GM12878 (cell line): ENCODE results near the gene FASN. TPM values are rescaled to one million over a fixed set of nuclear protein-coding genes. Genes with fewer than 3 reads are reported as not detected.

ENCODE experiments used
- CTCF ChIP-seq, 3 experiments: IDR thresholded peaks in 2 of 3; conservative IDR thresholded peaks in 1 of 3; 2 replicates each; pipeline ENCODE4 v1.5.1; 2011; ENCODE audit warnings: low read depth in 3 of 3, low read length in 3 of 3, mild to moderate bottlenecking in 3 of 3, control low read depth in 2 of 3, moderate library complexity in 2 of 3, inconsistent platforms in 1 of 3, mixed read lengths in 1 of 3; ENCODE audit not compliant: control insufficient read depth in 2 of 3, insufficient read depth in 1 of 3; ENCODE audit errors: extremely low read depth in 1 of 3
- E2F8 ChIP-seq: fragments of 450-650 bp; IDR thresholded peaks from 2 replicates; pipeline ENCODE4 v1.6.1; 2018; ENCODE audit warnings: mild to moderate bottlenecking, low read depth, moderate library complexity; ENCODE audit not compliant: partially characterized antibody
- ESRRA ChIP-seq: IDR thresholded peaks from 2 replicates; pipeline ENCODE4 v1.6.1; 2012; ENCODE audit warnings: mild to moderate bottlenecking, low read length, improper control_type of control experiment
- GATAD2B ChIP-seq: fragments of 450-650 bp; conservative IDR thresholded peaks from 2 replicates; pipeline ENCODE4 v1.6.1; 2017; ENCODE audit warnings: low read depth, mild to moderate bottlenecking, moderate library complexity
- LARP7 ChIP-seq: fragments of 450-650 bp; IDR thresholded peaks from 2 replicates; pipeline ENCODE4 v1.6.1; 2017; ENCODE audit warnings: mild to moderate bottlenecking
- NR2C1 ChIP-seq: fragments of 450-650 bp; IDR thresholded peaks from 2 replicates; pipeline ENCODE4 v1.6.1; 2017; ENCODE audit warnings: antibody characterized with exemption, mild to moderate bottlenecking, moderate library complexity
- PML ChIP-seq: IDR thresholded peaks from 2 replicates; pipeline ENCODE4 v1.6.1; 2012; ENCODE audit warnings: low read length, inconsistent platforms
- RELB ChIP-seq: fragments of 450-650 bp; IDR thresholded peaks from 2 replicates; pipeline ENCODE4 v1.6.1; 2017; ENCODE audit warnings: low read depth, mild to moderate bottlenecking, moderate library complexity
- TAF1 ChIP-seq: IDR thresholded peaks from 2 replicates; pipeline ENCODE4 v1.6.1; 2011; ENCODE audit warnings: mild to moderate bottlenecking, low read depth, low read length, borderline replicate concordance
- ZBED1 ChIP-seq: IDR thresholded peaks from 2 replicates; pipeline ENCODE4 v1.6.1; 2016; ENCODE audit warnings: borderline replicate concordance
- ZNF217 ChIP-seq: fragments of 450-650 bp; IDR thresholded peaks from 2 replicates; pipeline ENCODE4 v1.6.1; 2017; ENCODE audit warnings: antibody characterized with exemption, mild to moderate bottlenecking
- polyA plus RNA-seq, 11 experiments: library from polyadenylated mRNA; depleted of rRNA in 4 of 11; unstranded in 6 of 11; stranded (reverse) in 5 of 11; fragments of >200 nt; fragmentation: Nextera tagmentation in 4 of 11; fragmentation: Illumina TruSeq in 1 of 11; extraction: Ambion mirVana in 4 of 11; extraction: Trizol in 1 of 11; gene quantifications; 1 replicate in 1 of 11; 2 replicates in 10 of 11; pipeline versions ENCODE4 v1.2.1 to v1.2.3, GENCODE V29; 2011 to 2016; ENCODE audit warnings: inconsistent platforms in 2 of 11, missing spikeins in 2 of 11, low read depth in 1 of 11
- total RNA-seq, 4 experiments: library from RNA; depleted of rRNA in 3 of 4; stranded (reverse); fragments of >200 nt in 3 of 4; fragmentation: Illumina TruSeq in 1 of 4; extraction: Trizol in 1 of 4; gene quantifications; 2 replicates each; pipeline versions ENCODE4 v1.2.1 to v1.2.3, GENCODE V29; 2013 to 2021
- TF ChIP-seq, protein P1 (sequence below): IDR thresholded peaks from 2 replicates; pipeline ENCODE4 v1.6.1; 2011; ENCODE audit warnings: low read depth, mild to moderate bottlenecking, low read length, moderate library complexity, borderline replicate concordance; ENCODE audit errors: extremely low read depth
- TF ChIP-seq, protein P2 (sequence below): fragments of 450-650 bp; formaldehyde crosslinking; IDR thresholded peaks from 2 replicates; pipeline ENCODE4 v1.5.0; 2022; ENCODE audit warnings: mild to moderate bottlenecking, missing genetic modification characterization

The FASN gene
- total and polyA plus RNA-seq, 10 of the 15 experiments (the other 5 are each of a cell fraction or from before 2014, with no cell fraction given) = 0.19 to 333 (median 30.4) TPM

DNA sequence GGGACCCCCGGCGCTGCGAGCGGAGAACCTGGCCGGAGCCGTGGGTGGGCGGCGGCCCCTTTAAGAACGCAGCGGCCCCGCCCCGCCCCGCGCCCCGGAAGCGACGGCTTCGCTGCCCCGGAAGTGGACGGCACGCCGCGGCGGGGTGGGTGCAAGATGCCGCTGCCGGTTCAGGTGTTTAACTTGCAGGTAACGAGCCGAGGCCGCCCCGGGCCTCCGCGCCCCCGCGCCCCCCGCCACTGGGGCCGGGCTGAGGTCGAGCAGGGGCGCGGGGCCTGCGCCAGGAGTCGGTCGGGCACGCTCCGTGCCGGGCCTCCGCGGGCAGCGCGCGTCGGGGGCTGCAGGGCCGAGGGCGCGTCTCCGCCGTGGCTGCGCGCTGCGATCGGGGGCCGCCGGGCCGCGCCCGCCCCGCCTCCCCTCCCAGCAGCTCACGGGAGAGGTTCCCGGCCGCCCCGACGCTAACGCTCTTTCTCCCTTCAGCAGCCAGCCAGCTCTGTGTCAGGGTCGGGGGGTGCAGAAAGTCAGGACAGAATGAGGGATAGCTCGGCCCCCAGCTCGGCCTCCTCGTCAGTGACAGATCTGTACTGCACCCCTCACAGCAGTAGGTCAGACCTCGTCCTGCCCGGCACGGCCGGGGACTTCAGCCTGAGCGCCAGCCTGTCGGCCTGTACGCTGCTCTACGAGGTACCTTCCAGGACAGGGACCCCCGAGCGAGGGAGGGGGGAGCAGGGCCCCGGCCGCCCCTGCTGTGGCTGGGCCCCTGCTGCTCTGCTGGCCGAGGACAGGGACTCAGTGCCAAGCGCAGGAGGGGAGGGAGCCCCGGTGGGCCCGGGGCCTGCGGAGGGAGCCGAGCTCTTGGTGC lies 46.0 kb downstream of the FASN start, which contains the start of the genes GPS1 and RFNG (continued):
- TF ChIP-seq E2F8 (no peak), PML (no peak), RELB (no peak), GATAD2B (peak; percentile 46), ZNF217 (no peak), ZBED1 (no peak), CTCF (IDR thresholded peaks at IDR 0.05 in 2 of 3, conservative IDR thresholded peaks at IDR 0.05 in 1 of 3; ENCODE audit: control insufficient read depth in 2 of 3, extremely low read depth in 1 of 3, insufficient read depth in 1 of 3, low read depth in 3 of 3, low read length in 3 of 3) (no peak), LARP7 (peak; percentile 71), TAF1 (peak; percentile 24; the same call in 1 of the 2 replicates), ESRRA (no peak), NR2C1 (peak; percentile 98)
- TF ChIP-seq, protein P1, sequence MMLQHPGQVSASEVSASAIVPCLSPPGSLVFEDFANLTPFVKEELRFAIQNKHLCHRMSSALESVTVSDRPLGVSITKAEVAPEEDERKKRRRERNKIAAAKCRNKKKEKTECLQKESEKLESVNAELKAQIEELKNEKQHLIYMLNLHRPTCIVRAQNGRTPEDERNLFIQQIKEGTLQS = no peak
- TF ChIP-seq, protein P2, sequence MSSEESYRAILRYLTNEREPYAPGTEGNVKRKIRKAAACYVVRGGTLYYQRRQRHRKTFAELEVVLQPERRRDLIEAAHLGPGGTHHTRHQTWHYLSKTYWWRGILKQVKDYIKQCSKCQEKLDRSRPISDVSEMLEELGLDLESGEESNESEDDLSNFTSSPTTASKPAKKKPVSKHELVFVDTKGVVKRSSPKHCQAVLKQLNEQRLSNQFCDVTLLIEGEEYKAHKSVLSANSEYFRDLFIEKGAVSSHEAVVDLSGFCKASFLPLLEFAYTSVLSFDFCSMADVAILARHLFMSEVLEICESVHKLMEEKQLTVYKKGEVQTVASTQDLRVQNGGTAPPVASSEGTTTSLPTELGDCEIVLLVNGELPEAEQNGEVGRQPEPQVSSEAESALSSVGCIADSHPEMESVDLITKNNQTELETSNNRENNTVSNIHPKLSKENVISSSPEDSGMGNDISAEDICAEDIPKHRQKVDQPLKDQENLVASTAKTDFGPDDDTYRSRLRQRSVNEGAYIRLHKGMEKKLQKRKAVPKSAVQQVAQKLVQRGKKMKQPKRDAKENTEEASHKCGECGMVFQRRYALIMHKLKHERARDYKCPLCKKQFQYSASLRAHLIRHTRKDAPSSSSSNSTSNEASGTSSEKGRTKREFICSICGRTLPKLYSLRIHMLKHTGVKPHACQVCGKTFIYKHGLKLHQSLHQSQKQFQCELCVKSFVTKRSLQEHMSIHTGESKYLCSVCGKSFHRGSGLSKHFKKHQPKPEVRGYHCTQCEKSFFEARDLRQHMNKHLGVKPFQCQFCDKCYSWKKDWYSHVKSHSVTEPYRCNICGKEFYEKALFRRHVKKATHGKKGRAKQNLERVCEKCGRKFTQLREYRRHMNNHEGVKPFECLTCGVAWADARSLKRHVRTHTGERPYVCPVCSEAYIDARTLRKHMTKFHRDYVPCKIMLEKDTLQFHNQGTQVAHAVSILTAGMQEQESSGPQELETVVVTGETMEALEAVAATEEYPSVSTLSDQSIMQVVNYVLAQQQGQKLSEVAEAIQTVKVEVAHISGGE (CRISPR knock-in tag) = no peak
